RKO (cell line): ENCODE results near the gene C5.
"Not testable (repeated sequence)": the region's sequence is repeated elsewhere in the genome, so short reads cannot be mapped to it uniquely, and the experiment has no call there.

Source experiments
- DNase-seq: peaks from one replicate; pipeline ENCODE4 v3.0.0-alpha.2; 2016; ENCODE audit warnings: low spot score

The C5 gene

GRCh38 chr9:121050128-121050988 lies at the start of gene C5:
Gene C5, minus strand, starts transcription at chr9:121050275. Its CDS starts 29 bp downstream, at chr9:121050246.
- no peak for DNase-seq

- no peak for DNase-seq
Measured at GRCh38 chr9:121098567-121099198, 48.6 kb upstream of the C5 start.

GRCh38 chr9:121095057-121095456 lies 45.0 kb upstream of the C5 start:
- no peak for DNase-seq

- DNase-seq = not testable (repeated sequence)
Measured at GRCh38 chr9:121090743-121091142, 40.7 kb upstream of the C5 start.

GRCh38 chr9:121088576-121088975 lies 38.5 kb upstream of the C5 start:
- DNase-seq = no peak

- peak; percentile 52 for DNase-seq
Measured at GRCh38 chr9:121085661-121086060, 35.6 kb upstream of the C5 start.

- no peak for DNase-seq
Measured at GRCh38 chr9:121082075-121082474, 32.0 kb upstream of the C5 start.

- peak; percentile 78 for DNase-seq
Measured at GRCh38 chr9:121075251-121076036, 25.4 kb upstream of the C5 start.

GRCh38 chr9:121074370-121075250 lies 24.5 kb upstream of the C5 start, which contains the start of gene CNTRL:
Gene CNTRL, plus strand, starts transcription at chr9:121074955. Its CDS starts 13,372 bp downstream, at chr9:121088327.
- peak; percentile 96 for DNase-seq

- peak; percentile 25 for DNase-seq
Measured at GRCh38 chr9:121073038-121073437, 23.0 kb upstream of the C5 start.

GRCh38 chr9:121071756-121072421 lies 21.8 kb upstream of the C5 start:
- no peak for DNase-seq

- DNase-seq = peak; percentile 37
Measured at GRCh38 chr9:121071370-121071755, 21.3 kb upstream of the C5 start.

GRCh38 chr9:121069396-121069795 lies 19.3 kb upstream of the C5 start:
- no peak for DNase-seq

- no peak for DNase-seq
Measured at GRCh38 chr9:121067640-121068039, 17.6 kb upstream of the C5 start.

- no peak for DNase-seq
Measured at GRCh38 chr9:121066850-121067249, 16.8 kb upstream of the C5 start.

- DNase-seq = peak; percentile 83
Measured at GRCh38 chr9:121059998-121060636, 10.0 kb upstream of the C5 start.

- DNase-seq = no peak
Measured at GRCh38 chr9:121059513-121059912, 9.4 kb upstream of the C5 start.

GRCh38 chr9:121057821-121058220 lies 7.7 kb upstream of the C5 start:
- no peak for DNase-seq

GRCh38 chr9:121055642-121056143 lies 5.6 kb upstream of the C5 start:
- no peak for DNase-seq

GRCh38 chr9:121053544-121053943 lies 3.5 kb upstream of the C5 start:
- DNase-seq = no peak
